ENCODE measurements around the gene CBLN1.

DNA sequence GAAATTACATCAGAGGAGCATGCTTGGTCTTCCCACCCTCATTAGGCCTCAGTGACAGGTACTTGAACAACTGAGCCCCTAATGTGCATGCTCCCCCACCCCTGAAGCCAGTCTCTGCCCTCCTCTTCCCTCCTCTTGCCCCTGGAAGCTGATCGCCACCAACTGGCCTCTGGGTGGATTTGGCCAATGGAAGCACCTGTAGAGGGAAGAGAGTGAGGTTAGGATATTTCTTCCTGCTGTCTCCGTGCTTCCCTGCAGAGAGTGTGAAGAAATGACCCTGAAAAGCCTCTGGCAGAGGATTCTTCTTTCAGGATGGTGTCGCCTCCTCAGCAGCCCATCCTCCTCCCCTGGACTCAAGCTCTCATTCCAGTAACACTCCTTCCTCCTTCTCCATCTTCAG, 5.9 kb upstream of the CBLN1 start:
- TF ChIP-seq POLR2A (IDR thresholded peaks at IDR 0.05) = no peak
- TF ChIP-seq, protein P1, sequence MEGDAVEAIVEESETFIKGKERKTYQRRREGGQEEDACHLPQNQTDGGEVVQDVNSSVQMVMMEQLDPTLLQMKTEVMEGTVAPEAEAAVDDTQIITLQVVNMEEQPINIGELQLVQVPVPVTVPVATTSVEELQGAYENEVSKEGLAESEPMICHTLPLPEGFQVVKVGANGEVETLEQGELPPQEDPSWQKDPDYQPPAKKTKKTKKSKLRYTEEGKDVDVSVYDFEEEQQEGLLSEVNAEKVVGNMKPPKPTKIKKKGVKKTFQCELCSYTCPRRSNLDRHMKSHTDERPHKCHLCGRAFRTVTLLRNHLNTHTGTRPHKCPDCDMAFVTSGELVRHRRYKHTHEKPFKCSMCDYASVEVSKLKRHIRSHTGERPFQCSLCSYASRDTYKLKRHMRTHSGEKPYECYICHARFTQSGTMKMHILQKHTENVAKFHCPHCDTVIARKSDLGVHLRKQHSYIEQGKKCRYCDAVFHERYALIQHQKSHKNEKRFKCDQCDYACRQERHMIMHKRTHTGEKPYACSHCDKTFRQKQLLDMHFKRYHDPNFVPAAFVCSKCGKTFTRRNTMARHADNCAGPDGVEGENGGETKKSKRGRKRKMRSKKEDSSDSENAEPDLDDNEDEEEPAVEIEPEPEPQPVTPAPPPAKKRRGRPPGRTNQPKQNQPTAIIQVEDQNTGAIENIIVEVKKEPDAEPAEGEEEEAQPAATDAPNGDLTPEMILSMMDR (IDR thresholded peaks at IDR 0.05 in 4 of 5, conservative IDR thresholded peaks at IDR 0.05 in 1 of 5) = no peak
